ENCODE measurements around the gene RBM28. TPM values are rescaled to one million over a fixed set of nuclear protein-coding genes. Genes with fewer than 3 reads are reported as not detected.
"Not testable (repeated sequence)": the region's sequence is repeated elsewhere in the genome, so short reads cannot be mapped to it uniquely, and the experiment has no call there.

RBM28 gene
- total RNA-seq, 1 experiment from 2014 or later = 54.1 TPM

DNA sequence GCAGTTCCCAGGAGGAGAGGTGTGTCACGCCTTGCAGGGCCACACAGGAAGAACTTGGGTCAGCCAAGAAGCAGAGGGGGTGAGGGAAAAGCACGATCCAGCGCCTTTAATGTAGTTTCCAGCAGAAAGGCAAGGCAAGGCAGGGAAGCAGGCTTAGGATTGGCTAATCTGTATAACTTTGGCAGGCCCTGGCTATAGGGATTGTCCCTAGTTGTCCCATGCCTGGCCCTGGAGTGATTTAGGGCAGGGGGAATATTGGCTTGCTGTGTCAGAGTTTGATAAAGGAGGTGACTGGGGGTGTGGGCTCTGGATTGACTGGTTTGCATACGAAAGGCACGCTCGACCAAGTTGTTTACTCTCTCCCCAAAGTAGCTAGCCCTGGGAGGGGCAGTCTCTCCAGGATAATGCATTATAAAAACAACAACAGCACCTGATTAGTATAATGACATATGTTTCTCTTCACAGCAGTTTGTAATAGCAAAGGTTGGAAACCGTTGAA, 44.5 kb downstream of the RBM28 start:
- Histone ChIP-seq H3K4me1 (ENCODE audit: control insufficient read depth, insufficient read depth, low read length) (no peaks in the 10 kb centered on the region), H3K27ac (ENCODE audit: low read length) (no peak overlapping the region), H3K36me3 (ENCODE audit: control insufficient read depth, insufficient read depth, low read length) (no peaks in the 10 kb centered on the region), H3K4me3 (ENCODE audit: low read depth in 2 of 2, low read length in 2 of 2) (no peak overlapping the region), H3K9me3 (ENCODE audit: control insufficient read depth, insufficient read depth, low read depth, low read length) (no peaks in the 10 kb centered on the region), H3K27me3 (ENCODE audit: control insufficient read depth, insufficient read depth, low read length) (no peaks in the 10 kb centered on the region)
- POLR2A ChIA-PET = no interaction called here
- in situ Hi-C loops (cut with HindIII; ENCODE audit: low pct_unique_long_range_greater_than_20kb, low sequenced_read_pairs) = no loop called here
- DNase-seq (ENCODE audit: low read depth, low spot score) (no peak), ATAC-seq (no peak)
- BruUV-seq (replicated peaks) = no TSS peak
- intact Hi-C loops (cut with micrococcal nuclease; ENCODE audit: unreplicated experiment) = no loop called here
- TF ChIP-seq POLR2AphosphoS5 (IDR thresholded peaks at IDR 0.05; ENCODE audit: low read depth, low read length) = no peak
- no peak for TF ChIP-seq CTCF (IDR thresholded peaks at IDR 0.05)
- CTCF ChIA-PET = interaction anchor here (0.6 kb wide), 1 partner anchor 163 kb away, joined by 3 read pairs; no protein-coding TSS in a partner anchor

DNA sequence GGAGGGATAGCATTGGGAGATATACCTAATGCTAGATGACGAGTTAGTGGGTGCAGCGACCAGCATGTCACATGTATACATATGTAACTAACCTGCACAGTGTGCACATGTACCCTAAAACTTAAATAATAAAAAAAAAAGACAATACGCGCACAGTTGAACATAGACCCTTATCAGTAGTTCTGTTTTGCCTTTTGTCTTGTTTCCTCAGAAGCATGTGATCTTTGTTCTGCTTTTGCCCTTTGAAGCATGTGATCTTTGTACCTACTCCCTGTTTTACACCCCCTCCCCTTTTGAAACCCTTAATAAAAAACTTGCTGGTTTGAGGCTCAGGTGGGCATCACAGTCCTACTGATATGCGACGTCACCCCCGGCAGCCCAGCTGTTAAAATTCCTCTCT, 45.7 kb downstream of the RBM28 start:
- DNase-seq (ENCODE audit: low read depth, low spot score); H3K4me1 ChIP-seq (ENCODE audit: control insufficient read depth, insufficient read depth, low read length); ATAC-seq; intact Hi-C loops (cut with micrococcal nuclease; ENCODE audit: unreplicated experiment); H3K27ac ChIP-seq (ENCODE audit: low read length); in situ Hi-C loops (cut with HindIII; ENCODE audit: low pct_unique_long_range_greater_than_20kb, low sequenced_read_pairs); H3K9me3 ChIP-seq (ENCODE audit: control insufficient read depth, insufficient read depth, low read depth, low read length); BruUV-seq (replicated peaks); H3K36me3 ChIP-seq (ENCODE audit: control insufficient read depth, insufficient read depth, low read length); CTCF ChIA-PET; H3K4me3 ChIP-seq (ENCODE audit: low read depth in 2 of 2, low read length in 2 of 2); H3K27me3 ChIP-seq (ENCODE audit: control insufficient read depth, insufficient read depth, low read length); POLR2A ChIA-PET: not testable (repeated sequence)

DNA sequence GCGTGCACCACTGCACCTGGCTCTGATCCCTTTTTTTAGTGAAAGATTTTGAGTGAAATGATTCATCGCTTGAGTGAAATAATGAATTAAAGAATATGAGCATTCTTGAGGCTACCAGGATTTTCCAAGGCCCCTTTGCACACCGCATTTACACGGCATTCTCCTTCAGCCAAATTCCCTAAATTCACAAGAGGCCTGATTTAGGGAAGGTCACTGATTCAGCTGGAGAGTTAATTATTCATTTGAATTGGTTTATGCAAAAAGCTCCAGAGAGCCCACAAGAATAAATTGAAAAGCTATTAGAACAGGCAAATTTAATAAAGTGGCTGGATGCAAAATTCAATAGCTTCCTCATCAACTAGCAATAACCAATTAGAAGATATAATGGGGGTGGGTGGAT, 56.2 kb downstream of the RBM28 start:
- in situ Hi-C loops (cut with HindIII; ENCODE audit: low pct_unique_long_range_greater_than_20kb, low sequenced_read_pairs) (no loop called here), intact Hi-C loops (cut with micrococcal nuclease; ENCODE audit: unreplicated experiment) (no loop called here)
- ATAC-seq (no peak), DNase-seq (ENCODE audit: low read depth, low spot score) (no peak)
- H3K4me3 ChIP-seq (ENCODE audit: low read depth in 2 of 2, low read length in 2 of 2) = no peak overlapping the region
- TF ChIP-seq, protein P1, sequence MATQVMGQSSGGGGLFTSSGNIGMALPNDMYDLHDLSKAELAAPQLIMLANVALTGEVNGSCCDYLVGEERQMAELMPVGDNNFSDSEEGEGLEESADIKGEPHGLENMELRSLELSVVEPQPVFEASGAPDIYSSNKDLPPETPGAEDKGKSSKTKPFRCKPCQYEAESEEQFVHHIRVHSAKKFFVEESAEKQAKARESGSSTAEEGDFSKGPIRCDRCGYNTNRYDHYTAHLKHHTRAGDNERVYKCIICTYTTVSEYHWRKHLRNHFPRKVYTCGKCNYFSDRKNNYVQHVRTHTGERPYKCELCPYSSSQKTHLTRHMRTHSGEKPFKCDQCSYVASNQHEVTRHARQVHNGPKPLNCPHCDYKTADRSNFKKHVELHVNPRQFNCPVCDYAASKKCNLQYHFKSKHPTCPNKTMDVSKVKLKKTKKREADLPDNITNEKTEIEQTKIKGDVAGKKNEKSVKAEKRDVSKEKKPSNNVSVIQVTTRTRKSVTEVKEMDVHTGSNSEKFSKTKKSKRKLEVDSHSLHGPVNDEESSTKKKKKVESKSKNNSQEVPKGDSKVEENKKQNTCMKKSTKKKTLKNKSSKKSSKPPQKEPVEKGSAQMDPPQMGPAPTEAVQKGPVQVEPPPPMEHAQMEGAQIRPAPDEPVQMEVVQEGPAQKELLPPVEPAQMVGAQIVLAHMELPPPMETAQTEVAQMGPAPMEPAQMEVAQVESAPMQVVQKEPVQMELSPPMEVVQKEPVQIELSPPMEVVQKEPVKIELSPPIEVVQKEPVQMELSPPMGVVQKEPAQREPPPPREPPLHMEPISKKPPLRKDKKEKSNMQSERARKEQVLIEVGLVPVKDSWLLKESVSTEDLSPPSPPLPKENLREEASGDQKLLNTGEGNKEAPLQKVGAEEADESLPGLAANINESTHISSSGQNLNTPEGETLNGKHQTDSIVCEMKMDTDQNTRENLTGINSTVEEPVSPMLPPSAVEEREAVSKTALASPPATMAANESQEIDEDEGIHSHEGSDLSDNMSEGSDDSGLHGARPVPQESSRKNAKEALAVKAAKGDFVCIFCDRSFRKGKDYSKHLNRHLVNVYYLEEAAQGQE (IDR thresholded peaks at IDR 0.05; ENCODE audit: insufficient read depth in 1 of 2, low read depth in 2 of 2, low read length in 1 of 2) = no peak
- TF ChIP-seq SIN3A (IDR thresholded peaks at IDR 0.05; ENCODE audit: borderline replicate concordance, insufficient read depth, low read depth, low read length) (no peak), CTCF (IDR thresholded peaks at IDR 0.05) (no peak), TCF7L2 (IDR thresholded peaks at IDR 0.05; ENCODE audit: low read depth, low read length) (no peak), POLR2AphosphoS5 (IDR thresholded peaks at IDR 0.05; ENCODE audit: low read depth, low read length) (no peak)
- H3K27me3 ChIP-seq (ENCODE audit: control insufficient read depth, insufficient read depth, low read length) = no peaks in the 10 kb centered on the region
- no TSS peak for BruUV-seq (replicated peaks)
- ChIA-PET CTCF (no interaction called here), POLR2A (no interaction called here)
- H3K4me1 ChIP-seq (ENCODE audit: control insufficient read depth, insufficient read depth, low read length) = no peaks in the 10 kb centered on the region
- H3K36me3 ChIP-seq (ENCODE audit: control insufficient read depth, insufficient read depth, low read length) = no peaks in the 10 kb centered on the region
- no peak overlapping the region for H3K27ac ChIP-seq (ENCODE audit: low read length)
- no peaks in the 10 kb centered on the region for H3K9me3 ChIP-seq (ENCODE audit: control insufficient read depth, insufficient read depth, low read depth, low read length)

Data from Panc1 (cell line).